ENCODE results near the gene CDK6.

CDK6 gene

GRCh38 chr7:92631067-92631849, 205.1 kb downstream of the CDK6 start:
- DNase-seq (ENCODE audit: low read depth in 1 of 2, low spot score in 1 of 2): no peak

- DNase-seq (ENCODE audit: low read depth in 1 of 2, low spot score in 1 of 2): no peak
Observed at GRCh38 chr7:92629779-92630178, 206.6 kb downstream of the CDK6 start.

- no peak for DNase-seq (ENCODE audit: low read depth in 1 of 2, low spot score in 1 of 2)
Observed at GRCh38 chr7:92627956-92628355, 208.4 kb downstream of the CDK6 start.

GRCh38 chr7:92626281-92626809, 210.0 kb downstream of the CDK6 start:
- no peak for DNase-seq (ENCODE audit: low read depth in 1 of 2, low spot score in 1 of 2)

- no peak for DNase-seq (ENCODE audit: low read depth in 1 of 2, low spot score in 1 of 2)
Observed at GRCh38 chr7:92625617-92626016, 210.8 kb downstream of the CDK6 start.

GRCh38 chr7:92624298-92624996, 211.9 kb downstream of the CDK6 start:
- no peak for DNase-seq (ENCODE audit: low read depth in 1 of 2, low spot score in 1 of 2)

- DNase-seq (ENCODE audit: low read depth in 1 of 2, low spot score in 1 of 2): no peak
Observed at GRCh38 chr7:92623544-92623943, 212.8 kb downstream of the CDK6 start.

- DNase-seq (ENCODE audit: low read depth in 1 of 2, low spot score in 1 of 2): no peak
Observed at GRCh38 chr7:92622685-92623084, 213.7 kb downstream of the CDK6 start.

- DNase-seq (ENCODE audit: low read depth in 1 of 2, low spot score in 1 of 2): no peak
Observed at GRCh38 chr7:92622030-92622429, 214.3 kb downstream of the CDK6 start.

- DNase-seq (ENCODE audit: low read depth in 1 of 2, low spot score in 1 of 2): no peak
Observed at GRCh38 chr7:92621561-92622023, 214.8 kb downstream of the CDK6 start.

- DNase-seq (ENCODE audit: low read depth in 1 of 2, low spot score in 1 of 2): peak; percentile 40 to 43
Observed at GRCh38 chr7:92621026-92621540, 215.3 kb downstream of the CDK6 start.

GRCh38 chr7:92615861-92616260, 220.5 kb downstream of the CDK6 start:
- no peak for DNase-seq (ENCODE audit: low read depth in 1 of 2, low spot score in 1 of 2)

- no peak for DNase-seq (ENCODE audit: low read depth in 1 of 2, low spot score in 1 of 2)
Observed at GRCh38 chr7:92614660-92615174, 221.7 kb downstream of the CDK6 start.

GRCh38 chr7:92613720-92614119, 222.7 kb downstream of the CDK6 start:
- DNase-seq (ENCODE audit: low read depth in 1 of 2, low spot score in 1 of 2): no peak

GRCh38 chr7:92613214-92613613, 223.2 kb downstream of the CDK6 start:
- DNase-seq (ENCODE audit: low read depth in 1 of 2, low spot score in 1 of 2): no peak

- DNase-seq (ENCODE audit: low read depth in 1 of 2, low spot score in 1 of 2): no peak
Observed at GRCh38 chr7:92612501-92612900, 223.9 kb downstream of the CDK6 start.

- no peak for DNase-seq (ENCODE audit: low read depth in 1 of 2, low spot score in 1 of 2)
Observed at GRCh38 chr7:92611735-92612134, 224.6 kb downstream of the CDK6 start.

- no peak for DNase-seq (ENCODE audit: low read depth in 1 of 2, low spot score in 1 of 2)
Observed at GRCh38 chr7:92609921-92610518, 226.4 kb downstream of the CDK6 start.

GRCh38 chr7:92608380-92609322, 227.7 kb downstream of the CDK6 start:
- no peak for DNase-seq (ENCODE audit: low read depth in 1 of 2, low spot score in 1 of 2)

- no peak for DNase-seq (ENCODE audit: low read depth in 1 of 2, low spot score in 1 of 2)
Observed at GRCh38 chr7:92606985-92607384, 229.4 kb downstream of the CDK6 start.

All from stimulated activated CD4-positive, alpha-beta T cell treated with anti-CD3 and anti-CD28 coated beads, Interleukin-15, amount 100 ng/mL, for 1 hour (primary cell).